Osteocyte (in vitro differentiated cells): Measurements from ENCODE around the gene DCUN1D1. TPM values are rescaled to one million over a fixed set of nuclear protein-coding genes. Genes with fewer than 3 reads are reported as not detected.
A peak's percentile ranks its signal among the peaks of the same experiment; 100 is the strongest.

Source experiments
- DNase-seq: peaks from one replicate; pipeline ENCODE4 v3.0.0; 2021; ENCODE audit warnings: mixed read lengths; ENCODE audit not compliant: unreplicated experiment; ENCODE audit errors: extremely low spot score
- H3K27ac Mint-ChIP-seq: one replicate; pipeline ENCODE4 v1.8.0; 2021; ENCODE audit warnings: mild to moderate bottlenecking, mixed read lengths; ENCODE audit not compliant: unreplicated experiment
- H3K27me3 Mint-ChIP-seq: one replicate; pipeline ENCODE4 v1.8.0; 2021; ENCODE audit warnings: mixed read lengths; ENCODE audit not compliant: unreplicated experiment
- H3K36me3 Mint-ChIP-seq: one replicate; pipeline ENCODE4 v1.8.0; 2021; ENCODE audit warnings: mixed read lengths; ENCODE audit not compliant: unreplicated experiment
- H3K4me1 Mint-ChIP-seq: one replicate; pipeline ENCODE4 v1.8.0; 2021; ENCODE audit warnings: mixed read lengths; ENCODE audit not compliant: unreplicated experiment
- H3K4me3 Mint-ChIP-seq: one replicate; pipeline ENCODE4 v1.8.0; 2021; ENCODE audit warnings: mild to moderate bottlenecking, moderate library complexity, mixed read lengths; ENCODE audit not compliant: unreplicated experiment
- H3K9me3 Mint-ChIP-seq: one replicate; pipeline ENCODE4 v1.8.0; 2021; ENCODE audit warnings: mixed read lengths; ENCODE audit not compliant: unreplicated experiment
- CTCF ChIP-seq: fragments of 200-600 bp; sonication (generic); IDR thresholded peaks from 2 replicates; pipeline ENCODE4 v1.5.0; 2021; ENCODE audit warnings: antibody characterized with exemption, mild to moderate bottlenecking, moderate library complexity
- total RNA-seq: library from RNA; stranded (reverse); gene quantifications from 2 replicates; pipeline ENCODE4 v1.2.1, GENCODE V29; 2021

The DCUN1D1 gene
- total RNA-seq, 1 donor from 2014 or later: 56.5 TPM

GRCh38 chr3:182964179-182964578, 16.2 kb downstream of the DCUN1D1 start:
- H3K4me1 Mint-ChIP-seq: peaks cover 35% of the 10 kb centered on the region
- H3K9me3 Mint-ChIP-seq: no peaks in the 10 kb centered on the region
- no peak overlapping the region for H3K4me3 Mint-ChIP-seq
- no peak for TF ChIP-seq CTCF
- H3K27ac Mint-ChIP-seq: no peak overlapping the region
- H3K36me3 Mint-ChIP-seq: peaks cover 23% of the 10 kb centered on the region
- H3K27me3 Mint-ChIP-seq: no peaks in the 10 kb centered on the region
- no peak for DNase-seq

- H3K9me3 Mint-ChIP-seq: no peaks in the 10 kb centered on the region
- H3K36me3 Mint-ChIP-seq: peaks cover 31% of the 10 kb centered on the region
- H3K4me3 Mint-ChIP-seq: no peak overlapping the region
- no peak for DNase-seq
- no peak overlapping the region for H3K27ac Mint-ChIP-seq
- no peaks in the 10 kb centered on the region for H3K27me3 Mint-ChIP-seq
- TF ChIP-seq CTCF: no peak
- H3K4me1 Mint-ChIP-seq: peaks cover 21% of the 10 kb centered on the region
These were observed 18.2 kb downstream of the DCUN1D1 start for GRCh38 chr3:182962166-182962565.

- no peak for TF ChIP-seq CTCF
- no peak for DNase-seq
- H3K9me3 Mint-ChIP-seq: no peaks in the 10 kb centered on the region
- peaks cover 14% of the 10 kb centered on the region for H3K4me1 Mint-ChIP-seq
- no peaks in the 10 kb centered on the region for H3K27me3 Mint-ChIP-seq
- H3K27ac Mint-ChIP-seq: peak overlapping the region; percentile 9
- H3K36me3 Mint-ChIP-seq: peaks cover 39% of the 10 kb centered on the region
- H3K4me3 Mint-ChIP-seq: no peak overlapping the region
These were observed 20.6 kb downstream of the DCUN1D1 start for GRCh38 chr3:182959474-182960350.

- no peak for DNase-seq
- no peak for TF ChIP-seq CTCF
- peak overlapping the region; percentile 45 for H3K27ac Mint-ChIP-seq
- H3K9me3 Mint-ChIP-seq: peaks cover 2% of the 10 kb centered on the region
- peaks cover 43% of the 10 kb centered on the region for H3K36me3 Mint-ChIP-seq
- no peaks in the 10 kb centered on the region for H3K27me3 Mint-ChIP-seq
- no peak overlapping the region for H3K4me3 Mint-ChIP-seq
- peaks cover 14% of the 10 kb centered on the region for H3K4me1 Mint-ChIP-seq
These were observed 22.6 kb downstream of the DCUN1D1 start for GRCh38 chr3:182957676-182958266.

DNA sequence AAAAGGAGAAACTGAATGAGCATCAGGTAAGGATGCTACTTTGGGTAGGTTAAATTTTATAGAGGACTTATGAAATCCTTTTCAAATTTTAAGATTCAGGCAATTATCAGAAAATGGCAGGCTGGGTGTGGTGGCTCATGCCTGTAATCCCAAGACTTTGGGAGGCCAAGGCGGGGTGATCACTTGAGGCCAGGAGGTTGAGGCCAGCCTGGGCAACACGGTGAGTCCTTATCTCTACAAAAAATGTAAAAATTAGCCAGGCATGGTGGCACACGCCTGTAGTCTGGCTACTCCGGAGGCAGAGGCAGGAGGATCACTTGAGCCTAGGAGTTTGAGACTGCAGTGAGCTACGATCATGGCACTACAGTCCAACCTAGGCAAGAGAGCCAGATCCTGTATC, 23.1 kb downstream of the DCUN1D1 start:
- no peak for DNase-seq
- peaks cover 3% of the 10 kb centered on the region for H3K9me3 Mint-ChIP-seq
- peaks cover 14% of the 10 kb centered on the region for H3K4me1 Mint-ChIP-seq
- H3K36me3 Mint-ChIP-seq: peaks cover 42% of the 10 kb centered on the region
- H3K27ac Mint-ChIP-seq: no peak overlapping the region
- no peaks in the 10 kb centered on the region for H3K27me3 Mint-ChIP-seq
- no peak overlapping the region for H3K4me3 Mint-ChIP-seq
- no peak for TF ChIP-seq CTCF
